Neural progenitor cell (in vitro differentiated cells): ENCODE data around the gene ZNF234. TPM values are rescaled to one million over a fixed set of nuclear protein-coding genes. Genes with fewer than 3 reads are reported as not detected.

Experiments
- DNase-seq: peaks from one replicate; pipeline ENCODE4 v3.0.0-alpha.2; 2016; ENCODE audit warnings: low spot score
- H2AFZ ChIP-seq: fragments of 200-600 bp; sonication (generic); replicated peaks from 2 replicates; pipeline ENCODE4 v1.6.1; 2016; ENCODE audit warnings: antibody characterized with exemption
- H3F3A ChIP-seq: fragments of 200-600 bp; sonication (generic); 2 replicates; pipeline ENCODE4 v1.6.1; 2016; ENCODE audit warnings: antibody characterized with exemption, low read depth
- H3K27ac ChIP-seq: fragments of 200-600 bp; sonication (generic); 2 replicates; pipeline ENCODE4 v1.5.1; 2016; ENCODE audit warnings: mild to moderate bottlenecking
- H3K27me3 ChIP-seq: fragments of 200-600 bp; sonication (generic); 2 replicates; pipeline ENCODE4 v1.6.1; 2016; ENCODE audit warnings: mild to moderate bottlenecking, moderate library complexity
- H3K36me3 ChIP-seq: fragments of 200-600 bp; sonication (generic); 2 replicates; pipeline ENCODE4 v1.5.1; 2016
- H3K4me1 ChIP-seq: fragments of 200-600 bp; sonication (generic); 2 replicates; pipeline ENCODE4 v1.6.1; 2016; ENCODE audit warnings: mixed run types
- H3K4me2 ChIP-seq: fragments of 200-600 bp; sonication (generic); 2 replicates; pipeline ENCODE4 v1.6.1; 2016
- H3K4me3 ChIP-seq: fragments of 200-600 bp; sonication (generic); 2 replicates; pipeline ENCODE4 v1.5.1; 2016
- H3K79me2 ChIP-seq: fragments of 200-600 bp; sonication (generic); 2 replicates; pipeline ENCODE4 v1.6.1; 2016; ENCODE audit warnings: low read depth
- H3K9ac ChIP-seq: fragments of 200-600 bp; sonication (generic); 2 replicates; pipeline ENCODE4 v1.6.1; 2016
- H3K9me3 ChIP-seq: fragments of 200-600 bp; sonication (generic); 2 replicates; pipeline ENCODE4 v1.5.1; 2016; ENCODE audit warnings: low read depth
- H4K20me1 ChIP-seq: fragments of 200-600 bp; sonication (generic); 2 replicates; pipeline ENCODE4 v1.6.1; 2016; ENCODE audit warnings: low read depth
- H3K27ac Mint-ChIP-seq: 3 replicates; pipeline ENCODE4 v1.8.0; 2021; ENCODE audit warnings: mixed read lengths
- H3K27me3 Mint-ChIP-seq: 2 replicates; pipeline ENCODE4 v1.8.0; 2022; ENCODE audit warnings: low read depth, mild to moderate bottlenecking, inconsistent platforms, moderate library complexity, mixed read lengths; ENCODE audit not compliant: insufficient read depth
- H3K36me3 Mint-ChIP-seq: 3 replicates; pipeline ENCODE4 v1.8.0; 2021; ENCODE audit warnings: mixed read lengths
- H3K4me1 Mint-ChIP-seq: 3 replicates; pipeline ENCODE4 v1.8.0; 2021; ENCODE audit warnings: mixed read lengths
- H3K4me3 Mint-ChIP-seq: 3 replicates; pipeline ENCODE4 v1.8.0; 2021; ENCODE audit warnings: mild to moderate bottlenecking, moderate library complexity, mixed read lengths
- H3K9me3 Mint-ChIP-seq: 3 replicates; pipeline ENCODE4 v1.8.0; 2020; ENCODE audit warnings: mixed read lengths
- CTCF ChIP-seq: fragments of 200-600 bp; sonication (generic); IDR thresholded peaks from 2 replicates; pipeline ENCODE4 v1.5.1; 2017; ENCODE audit warnings: antibody characterized with exemption, mild to moderate bottlenecking
- EZH2 ChIP-seq: fragments of 200-600 bp; sonication (generic); IDR thresholded peaks from 2 replicates; pipeline ENCODE4 v1.6.1; 2017; ENCODE audit warnings: antibody characterized with exemption, mild to moderate bottlenecking, moderate library complexity
- EZH2phosphoT487 ChIP-seq: fragments of 200-600 bp; sonication (generic); IDR thresholded peaks from 2 replicates; pipeline ENCODE4 v1.6.1; 2017; ENCODE audit warnings: antibody characterized with exemption
- total RNA-seq: library from RNA; depleted of rRNA; stranded (reverse); fragments of >200 nt; gene quantifications from 2 replicates; pipeline ENCODE4 v1.2.3, GENCODE V29; 2015; ENCODE audit warnings: low replicate concordance

The ZNF234 gene
- total RNA-seq, 1 donor from 2014 or later, result 14.1 TPM

- peaks cover 20% of the 10 kb centered on the region for H3K27me3 ChIP-seq
- no peaks in the 10 kb centered on the region for H3K4me1 ChIP-seq
- peak overlapping the region; percentile 99 for H2AFZ ChIP-seq
- H3K27ac Mint-ChIP-seq, result peak overlapping the region; percentile 87
- H3K27ac ChIP-seq, result peak overlapping the region; percentile 78
- H3K27me3 Mint-ChIP-seq, result peaks cover 3% of the 10 kb centered on the region
- peak overlapping the region; percentile 84 for H3K4me3 ChIP-seq
- no peaks in the 10 kb centered on the region for H3K9me3 ChIP-seq
- DNase-seq, result peak; percentile 94
- H3K79me2 ChIP-seq, result no peaks in the 10 kb centered on the region
- peak overlapping the region; percentile 80 for H3K9ac ChIP-seq
- no peaks in the 10 kb centered on the region for H4K20me1 ChIP-seq
- peaks cover 2% of the 10 kb centered on the region for H3K36me3 Mint-ChIP-seq
- TF ChIP-seq CTCF, result no peak
- no peak for TF ChIP-seq EZH2phosphoT487
- no peak for TF ChIP-seq EZH2
- H3K36me3 ChIP-seq, result no peaks in the 10 kb centered on the region
- peaks cover 9% of the 10 kb centered on the region for H3K9me3 Mint-ChIP-seq
- H3K4me2 ChIP-seq, result peak overlapping the region; percentile 80
- H3K4me3 Mint-ChIP-seq, result peak overlapping the region; percentile 92
- H3F3A ChIP-seq, result peaks cover 8% of the 10 kb centered on the region
- H3K4me1 Mint-ChIP-seq, result peaks cover 6% of the 10 kb centered on the region
Measured at GRCh38 chr19:44207126-44207803, 65.9 kb downstream of the ZNF234 start.

Other genes with a start within 250 kb of the ZNF234 start
- 13.1 and 16.1 TPM in 2 replicates for gene ZNF45, start 206.3 kb upstream of the ZNF234 start, total RNA-seq
- 12.2 and 14.0 TPM in 2 replicates for gene ZNF221, start 190.3 kb upstream of the ZNF234 start, total RNA-seq
- 13.5 and 20.2 TPM in 2 replicates for gene ZNF155, start 157.4 kb upstream of the ZNF234 start, total RNA-seq
- 3.9 and 4.7 TPM in 2 replicates for gene ZNF230, start 138.6 kb upstream of the ZNF234 start, total RNA-seq
- 8.0 and 12.9 TPM in 2 replicates for gene ZNF222, start 116.2 kb upstream of the ZNF234 start, total RNA-seq
- gene ZNF223, start 89.5 kb upstream of the ZNF234 start, total RNA-seq, result 12.2 and 21.1 TPM in 2 replicates
- 4.0 and 5.6 TPM in 2 replicates for gene ZNF284, start 69.4 kb upstream of the ZNF234 start, total RNA-seq
- gene ZNF224, start 47.2 kb upstream of the ZNF234 start, total RNA-seq, result 27.2 and 28.7 TPM in 2 replicates
- 6.2 and 11.2 TPM in 2 replicates for gene ZNF225, start 28.2 kb upstream of the ZNF234 start, total RNA-seq
- gene ZNF226, start 23.5 kb downstream of the ZNF234 start, total RNA-seq, result 34.3 and 39.6 TPM in 2 replicates
- gene ZNF227, start 71.0 kb downstream of the ZNF234 start, total RNA-seq, result 37.3 and 45.0 TPM in 2 replicates
- gene ZNF233, start 118.3 kb downstream of the ZNF234 start, total RNA-seq, result 1.2 and 3.1 TPM in 2 replicates
- 8.1 and 9.6 TPM in 2 replicates for gene ZNF235, start 163.5 kb downstream of the ZNF234 start, total RNA-seq
- gene ZNF112, start 215.1 kb downstream of the ZNF234 start, total RNA-seq, result 11.4 and 18.2 TPM in 2 replicates